Ascending aorta (tissue), 2 donors: Measurements from ENCODE around the gene BCCIP. TPM values are rescaled to one million over a fixed set of nuclear protein-coding genes. Genes with fewer than 3 reads are reported as not detected.

Source experiments
- DNase-seq, 2 donors: peaks; one replicate each; pipeline ENCODE4 v3.0.0-alpha.2; 2019; ENCODE audit warnings: low spot score in 2 of 2
- H3K27ac ChIP-seq, 2 donors: fragments of 200-600 bp; sonication (generic); one replicate each; pipeline ENCODE4 v1.5.1; 2016 to 2017; ENCODE audit warnings: mild to moderate bottlenecking in 1 of 2
- H3K27me3 ChIP-seq: fragments of 200-600 bp; sonication (generic); one replicate; pipeline ENCODE4 v1.5.1; 2017
- H3K36me3 ChIP-seq, 2 donors: fragments of 200-600 bp; sonication (generic); one replicate each; pipeline ENCODE4 v1.5.1; 2016
- H3K4me1 ChIP-seq, 2 donors: fragments of 200-600 bp; sonication (generic); one replicate each; pipeline ENCODE4 v1.5.1; 2016 to 2017; ENCODE audit warnings: mild to moderate bottlenecking in 1 of 2
- H3K4me3 ChIP-seq, 2 donors: fragments of 200-600 bp; sonication (generic); one replicate each; pipeline ENCODE4 v1.5.1; 2016 to 2017; ENCODE audit warnings: mild to moderate bottlenecking in 1 of 2
- H3K9me3 ChIP-seq, 2 donors: fragments of 200-600 bp; sonication (generic); one replicate each; pipeline ENCODE4 v1.5.1; 2016
- CTCF ChIP-seq, 3 experiments: fragments of 200-600 bp in 2 of 3; fragments of 450-650 bp in 1 of 3; sonication (generic) in 2 of 3; IDR thresholded peaks; one replicate each; pipeline ENCODE4 v1.5.1; 2016 to 2019; ENCODE audit warnings: antibody characterized with exemption in 3 of 3, mild to moderate bottlenecking in 1 of 3, moderate library complexity in 1 of 3
- intact Hi-C: fragments of 100-400 bp; cut with DNase I; formaldehyde crosslinking; loops from one replicate; pipeline ENCODE4 v1.15.1; 2023
- total RNA-seq: library from RNA; depleted of rRNA; stranded (reverse); fragments of >200 nt; gene quantifications from one replicate; pipeline ENCODE4 v1.1.0, GENCODE V29; 2016

Gene BCCIP
- total RNA-seq, 1 donor from 2014 or later: 4.7 TPM

GRCh38 chr10:125846894-125847293 is 23.5 kb downstream of the BCCIP start:
- Histone ChIP-seq H3K27ac (no peak overlapping the region), H3K36me3 (peaks cover 17 to 59% of the 10 kb centered on the region in 2 donors), H3K4me1 (no peaks in the 10 kb centered on the region), H3K4me3 (no peak overlapping the region), H3K27me3 (no peaks in the 10 kb centered on the region), H3K9me3 (no peaks in the 10 kb centered on the region)
- no peak for DNase-seq
- intact Hi-C loops: no loop called here
- no peak for TF ChIP-seq CTCF (IDR thresholded peaks at IDR 0.05)

GRCh38 chr10:125848371-125848770 is 25.0 kb downstream of the BCCIP start:
- no peaks in the 10 kb centered on the region for H3K4me1 ChIP-seq
- no peak for DNase-seq
- no peak overlapping the region for H3K4me3 ChIP-seq
- no peaks in the 10 kb centered on the region for H3K27me3 ChIP-seq
- no peak overlapping the region for H3K27ac ChIP-seq
- H3K36me3 ChIP-seq: peaks cover 22 to 65% of the 10 kb centered on the region in 2 donors
- intact Hi-C loops: no loop called here
- no peak for TF ChIP-seq CTCF (IDR thresholded peaks at IDR 0.05)
- H3K9me3 ChIP-seq: no peaks in the 10 kb centered on the region

- Histone ChIP-seq H3K36me3 (peaks cover 22 to 65% of the 10 kb centered on the region in 2 donors), H3K9me3 (no peaks in the 10 kb centered on the region), H3K27ac (no peak overlapping the region), H3K4me1 (no peaks in the 10 kb centered on the region), H3K4me3 (no peak overlapping the region), H3K27me3 (no peaks in the 10 kb centered on the region)
- intact Hi-C loops: no loop called here
- no peak for DNase-seq
- no peak for TF ChIP-seq CTCF (IDR thresholded peaks at IDR 0.05)
Observed at GRCh38 chr10:125848857-125849256, 25.5 kb downstream of the BCCIP start.

GRCh38 chr10:125849448-125849847 is 26.1 kb downstream of the BCCIP start:
- Histone ChIP-seq H3K4me1 (no peaks in the 10 kb centered on the region), H3K27me3 (no peaks in the 10 kb centered on the region), H3K9me3 (no peaks in the 10 kb centered on the region), H3K4me3 (no peak overlapping the region), H3K36me3 (peaks cover 22 to 65% of the 10 kb centered on the region in 2 donors), H3K27ac (no peak overlapping the region)
- TF ChIP-seq CTCF (IDR thresholded peaks at IDR 0.05): no peak
- intact Hi-C loops: no loop called here
- no peak for DNase-seq

GRCh38 chr10:125850766-125851731 is 27.7 kb downstream of the BCCIP start:
- no peak for TF ChIP-seq CTCF (IDR thresholded peaks at IDR 0.05)
- Histone ChIP-seq H3K4me1 (no peaks in the 10 kb centered on the region), H3K36me3 (peaks cover 22 to 53% of the 10 kb centered on the region in 2 donors), H3K27me3 (no peaks in the 10 kb centered on the region), H3K4me3 (no peak overlapping the region), H3K27ac (no peak overlapping the region), H3K9me3 (no peaks in the 10 kb centered on the region)
- no peak for DNase-seq
- intact Hi-C loops: no loop called here
